SJSA1 (cell line): ENCODE data around the gene FGFR2. TPM values are rescaled to one million over a fixed set of nuclear protein-coding genes. Genes with fewer than 3 reads are reported as not detected.

Experiments
- DNase-seq, 2 experiments: peaks; one replicate each; pipeline ENCODE4 v3.0.0-alpha.2; 2015 to 2020; ENCODE audit warnings: low spot score in 2 of 2, low read depth in 1 of 2
- H3K27ac ChIP-seq: fragments of 250-450 bp; sonication (Bioruptor Pico); 2 replicates; pipeline ENCODE4 v1.5.1; 2020; ENCODE audit warnings: mild to moderate bottlenecking, moderate library complexity
- H3K27me3 ChIP-seq: fragments of 250-450 bp; sonication (Bioruptor Pico); replicated peaks from 2 replicates; pipeline ENCODE4 v1.5.1; 2020; ENCODE audit warnings: mild to moderate bottlenecking, moderate library complexity
- H3K36me3 ChIP-seq: fragments of 250-450 bp; sonication (Bioruptor Pico); 2 replicates; pipeline ENCODE4 v1.5.1; 2020; ENCODE audit warnings: mild to moderate bottlenecking
- H3K4me1 ChIP-seq: fragments of 250-450 bp; sonication (Bioruptor Pico); replicated peaks from 2 replicates; pipeline ENCODE4 v1.6.1; 2021; ENCODE audit warnings: mild to moderate bottlenecking
- H3K4me3 ChIP-seq: fragments of 250-450 bp; sonication (Bioruptor Pico); 2 replicates; pipeline ENCODE4 v1.5.1; 2020; ENCODE audit warnings: mild to moderate bottlenecking
- H3K9me3 ChIP-seq: fragments of 250-450 bp; sonication (Bioruptor Pico); replicated peaks from 2 replicates; pipeline ENCODE4 v1.5.1; 2020; ENCODE audit warnings: mild to moderate bottlenecking
- total RNA-seq: library from RNA; depleted of rRNA; stranded (reverse); fragments of >200 nt; shearing (Covaris generic); gene quantifications from 2 replicates; pipeline ENCODE4 v1.2.3, GENCODE V29; 2014

FGFR2 gene
- total RNA-seq, 1 experiment from 2014 or later = 1.1 TPM

- Histone ChIP-seq H3K27me3 (peaks cover 26% of the 10 kb centered on the region), H3K4me3 (no peak overlapping the region), H3K36me3 (no peaks in the 10 kb centered on the region), H3K4me1 (peaks cover 13% of the 10 kb centered on the region), H3K27ac (no peak overlapping the region), H3K9me3 (peaks cover 5% of the 10 kb centered on the region; the same call in 1 of the 2 replicates)
- DNase-seq = no peak
Observed at GRCh38 chr10:121601458-121601857, 3.2 kb upstream of the FGFR2 start.

GRCh38 chr10:121600611-121601010 lies 2.4 kb upstream of the FGFR2 start:
- no peaks in the 10 kb centered on the region for H3K36me3 ChIP-seq
- H3K4me3 ChIP-seq = no peak overlapping the region
- no peak for DNase-seq
- peaks cover 26% of the 10 kb centered on the region for H3K27me3 ChIP-seq
- peaks cover 5% of the 10 kb centered on the region; the same call in 1 of the 2 replicates for H3K9me3 ChIP-seq
- peaks cover 13% of the 10 kb centered on the region for H3K4me1 ChIP-seq
- H3K27ac ChIP-seq = no peak overlapping the region

GRCh38 chr10:121599947-121600346 lies 1.7 kb upstream of the FGFR2 start:
- Histone ChIP-seq H3K4me3 (no peak overlapping the region), H3K9me3 (peaks cover 5% of the 10 kb centered on the region; the same call in 1 of the 2 replicates), H3K36me3 (no peaks in the 10 kb centered on the region), H3K4me1 (peaks cover 13% of the 10 kb centered on the region), H3K27ac (no peak overlapping the region), H3K27me3 (peaks cover 26% of the 10 kb centered on the region)
- no peak for DNase-seq

- Histone ChIP-seq H3K9me3 (peaks cover 5% of the 10 kb centered on the region; the same call in 1 of the 2 replicates), H3K27me3 (peaks cover 26% of the 10 kb centered on the region), H3K4me3 (peak overlapping the region; percentile 23), H3K36me3 (no peaks in the 10 kb centered on the region), H3K4me1 (peaks cover 13% of the 10 kb centered on the region), H3K27ac (no peak overlapping the region)
- DNase-seq = peak in 1 of 2 experiments; percentile 10
Observed at GRCh38 chr10:121597504-121598262, 561 bp downstream of the FGFR2 start.

- Histone ChIP-seq H3K27me3 (peaks cover 26% of the 10 kb centered on the region), H3K27ac (no peak overlapping the region), H3K9me3 (peaks cover 5% of the 10 kb centered on the region; the same call in 1 of the 2 replicates), H3K4me1 (peaks cover 13% of the 10 kb centered on the region), H3K4me3 (no peak overlapping the region), H3K36me3 (no peaks in the 10 kb centered on the region)
- no peak for DNase-seq
Observed at GRCh38 chr10:121596689-121597503, 1.3 kb downstream of the FGFR2 start.

- H3K36me3 ChIP-seq = no peaks in the 10 kb centered on the region
- H3K9me3 ChIP-seq = peaks cover 5% of the 10 kb centered on the region; the same call in 1 of the 2 replicates
- no peak overlapping the region for H3K27ac ChIP-seq
- no peak for DNase-seq
- H3K4me3 ChIP-seq = no peak overlapping the region
- peaks cover 13% of the 10 kb centered on the region for H3K4me1 ChIP-seq
- peaks cover 26% of the 10 kb centered on the region for H3K27me3 ChIP-seq
Observed at GRCh38 chr10:121595806-121596688, 2.2 kb downstream of the FGFR2 start.

GRCh38 chr10:121595351-121595805 lies 2.9 kb downstream of the FGFR2 start:
- Histone ChIP-seq H3K27me3 (peaks cover 26% of the 10 kb centered on the region), H3K4me1 (peaks cover 13% of the 10 kb centered on the region), H3K27ac (no peak overlapping the region), H3K9me3 (peaks cover 5% of the 10 kb centered on the region; the same call in 1 of the 2 replicates), H3K4me3 (no peak overlapping the region), H3K36me3 (no peaks in the 10 kb centered on the region)
- DNase-seq = no peak

- H3K36me3 ChIP-seq = no peaks in the 10 kb centered on the region
- H3K9me3 ChIP-seq = peaks cover 5% of the 10 kb centered on the region; the same call in 1 of the 2 replicates
- peaks cover 26% of the 10 kb centered on the region for H3K27me3 ChIP-seq
- H3K27ac ChIP-seq = no peak overlapping the region
- DNase-seq = no peak
- H3K4me1 ChIP-seq = peaks cover 13% of the 10 kb centered on the region
- no peak overlapping the region for H3K4me3 ChIP-seq
Observed at GRCh38 chr10:121594623-121595350, 3.5 kb downstream of the FGFR2 start.

- Histone ChIP-seq H3K36me3 (no peaks in the 10 kb centered on the region), H3K27ac (no peak overlapping the region), H3K4me3 (no peak overlapping the region), H3K27me3 (peaks cover 22% of the 10 kb centered on the region), H3K9me3 (peaks cover 5% of the 10 kb centered on the region; the same call in 1 of the 2 replicates), H3K4me1 (peaks cover 13% of the 10 kb centered on the region)
- no peak for DNase-seq
Observed at GRCh38 chr10:121594076-121594475, 4.2 kb downstream of the FGFR2 start.

- no peak overlapping the region for H3K27ac ChIP-seq
- H3K4me1 ChIP-seq = peaks cover 10% of the 10 kb centered on the region
- H3K36me3 ChIP-seq = no peaks in the 10 kb centered on the region
- H3K9me3 ChIP-seq = peaks cover 5% of the 10 kb centered on the region; the same call in 1 of the 2 replicates
- DNase-seq = no peak
- no peak overlapping the region for H3K4me3 ChIP-seq
- H3K27me3 ChIP-seq = peaks cover 16% of the 10 kb centered on the region
Observed at GRCh38 chr10:121593281-121594075, 4.8 kb downstream of the FGFR2 start.

GRCh38 chr10:121592155-121592890 lies 5.9 kb downstream of the FGFR2 start:
- Histone ChIP-seq H3K4me3 (no peak overlapping the region), H3K4me1 (no peaks in the 10 kb centered on the region; the same call in 1 of the 2 replicates), H3K9me3 (no peaks in the 10 kb centered on the region), H3K36me3 (no peaks in the 10 kb centered on the region), H3K27me3 (peaks cover 8% of the 10 kb centered on the region), H3K27ac (no peak overlapping the region)
- no peak for DNase-seq
